K562 (cell line): ENCODE measurements around the gene INO80E. TPM values are rescaled to one million over a fixed set of nuclear protein-coding genes. Genes with fewer than 3 reads are reported as not detected.
A peak's percentile ranks its signal among the peaks of the same experiment; 100 is the strongest.

ENCODE experiments used
- ATF6 ChIP-seq: sonication (generic); formaldehyde crosslinking; IDR thresholded peaks from 2 replicates; pipeline ENCODE4 v1.4.0; 2020; ENCODE audit warnings: mild to moderate bottlenecking, missing genetic modification reagents
- BCOR ChIP-seq: fragments of 450-650 bp; IDR thresholded peaks from 2 replicates; pipeline ENCODE4 v1.6.1; 2016
- CEBPB ChIP-seq: fragments of 450-650 bp; IDR thresholded peaks from 2 replicates; pipeline ENCODE4 v1.6.1; 2016; ENCODE audit warnings: missing genetic modification characterization, missing compliant biosample characterization
- CHD4 ChIP-seq: fragments of 200-600 bp; sonication (generic); IDR thresholded peaks from 3 replicates; pipeline ENCODE4 v1.6.1; 2012; ENCODE audit warnings: low read depth, mild to moderate bottlenecking, mixed read lengths, low read length, inconsistent platforms; ENCODE audit not compliant: insufficient read depth, insufficient replicate concordance, poor library complexity, severe bottlenecking
- CREBBP ChIP-seq: IDR thresholded peaks from one replicate; pipeline ENCODE4 v1.6.1; 2012; ENCODE audit warnings: low read depth, mild to moderate bottlenecking, control low read depth, inconsistent platforms, low read length
- DIDO1 ChIP-seq: fragments of 450-650 bp; IDR thresholded peaks from 2 replicates; pipeline ENCODE4 v1.6.1; 2016; ENCODE audit warnings: low read depth, missing biosample characterization, missing genetic modification characterization
- DLX4 ChIP-seq: fragments of 250-450 bp; sonication (Bioruptor Pico); IDR thresholded peaks from 2 replicates; pipeline ENCODE4 v1.6.1; 2021; ENCODE audit warnings: mild to moderate bottlenecking
- DNMT1 ChIP-seq: fragments of 450-650 bp; IDR thresholded peaks from 2 replicates; pipeline ENCODE4 v1.6.1; 2016; ENCODE audit warnings: antibody characterized with exemption, mild to moderate bottlenecking
- ETV5 ChIP-seq: sonication (generic); formaldehyde crosslinking; IDR thresholded peaks from 2 replicates; pipeline ENCODE4 v1.4.0; 2020; ENCODE audit warnings: low read depth, mild to moderate bottlenecking, missing genetic modification reagents
- FOS ChIP-seq: IDR thresholded peaks from 3 replicates; pipeline ENCODE4 v1.6.1; 2011; ENCODE audit not compliant: insufficient read length; ENCODE audit errors: extremely low read depth
- GATAD2B ChIP-seq: fragments of 450-650 bp; IDR thresholded peaks from 2 replicates; pipeline ENCODE4 v1.6.1; 2017; ENCODE audit warnings: mild to moderate bottlenecking, borderline replicate concordance
- HCFC1 ChIP-seq: IDR thresholded peaks from 2 replicates; pipeline ENCODE4 v1.6.1; 2012; ENCODE audit warnings: low read depth, low read length, improper control_type of control experiment
- HDGF ChIP-seq: fragments of 450-650 bp; IDR thresholded peaks from 2 replicates; pipeline ENCODE4 v1.6.1; 2016
- HLTF ChIP-seq: fragments of 450-650 bp; IDR thresholded peaks from 2 replicates; pipeline ENCODE4 v1.6.1; 2016
- ID3 ChIP-seq, 2 experiments: fragments of 250-450 bp in 1 of 2; fragments of 450-650 bp in 1 of 2; sonication (Bioruptor Pico) in 1 of 2; IDR thresholded peaks; 2 replicates each; pipeline versions ENCODE4 v1.6.1 to v1.8.0; 2016 to 2021; ENCODE audit warnings: mild to moderate bottlenecking in 2 of 2, moderate library complexity in 2 of 2, missing compliant biosample characterization in 1 of 2, missing genetic modification characterization in 1 of 2
- MLLT1 ChIP-seq, 2 experiments: fragments of 450-650 bp; IDR thresholded peaks; 2 replicates each; pipeline ENCODE4 v1.6.1; 2016
- PML ChIP-seq: IDR thresholded peaks from 2 replicates; pipeline ENCODE4 v1.6.1; 2012; ENCODE audit warnings: low read length, inconsistent platforms
- SMARCE1 ChIP-seq: fragments of 450-650 bp; IDR thresholded peaks from 2 replicates; pipeline ENCODE4 v1.7.1; 2016; ENCODE audit warnings: mild to moderate bottlenecking
- STAT5B ChIP-seq: fragments of 250-450 bp; sonication (Bioruptor Pico); IDR thresholded peaks from 2 replicates; pipeline ENCODE4 v1.8.0; 2021; ENCODE audit warnings: mild to moderate bottlenecking, inconsistent platforms
- TAF7 ChIP-seq: fragments of 450-650 bp; IDR thresholded peaks from 2 replicates; pipeline ENCODE4 v1.6.1; 2016; ENCODE audit warnings: missing genetic modification characterization, missing compliant biosample characterization
- TEAD1 ChIP-seq, 2 experiments: fragments of 450-650 bp in 1 of 2; sonication (generic) in 1 of 2; formaldehyde crosslinking; IDR thresholded peaks; 2 replicates each; pipeline versions ENCODE4 v1.4.0 to v1.8.0; 2020 to 2022; ENCODE audit warnings: mild to moderate bottlenecking in 2 of 2, missing genetic modification reagents in 1 of 2
- ZBED1 ChIP-seq: IDR thresholded peaks from 2 replicates; pipeline ENCODE4 v1.6.1; 2014
- ZBTB1 ChIP-seq: sonication (generic); formaldehyde crosslinking; IDR thresholded peaks from 2 replicates; pipeline ENCODE4 v1.8.1; 2023; ENCODE audit warnings: missing genetic modification reagents, low read depth, mild to moderate bottlenecking, borderline replicate concordance
- ZFP30 ChIP-seq: fragments of 250-450 bp; sonication (Bioruptor Pico); IDR thresholded peaks from 2 replicates; pipeline ENCODE4 v1.8.0; 2022; ENCODE audit warnings: moderate library complexity, mild to moderate bottlenecking, inconsistent platforms, borderline replicate concordance
- ZFX ChIP-seq: sonication (generic); formaldehyde crosslinking; IDR thresholded peaks from 2 replicates; pipeline ENCODE4 v1.8.0; 2022; ENCODE audit warnings: mild to moderate bottlenecking, missing genetic modification reagents, moderate library complexity
- ZNF184 ChIP-seq: sonication (generic); formaldehyde crosslinking; IDR thresholded peaks from 2 replicates; pipeline ENCODE4 v1.5.0; 2020; ENCODE audit warnings: missing genetic modification reagents
- ZNF224 ChIP-seq: sonication (generic); formaldehyde crosslinking; IDR thresholded peaks from 2 replicates; pipeline ENCODE4 v1.8.0; 2022; ENCODE audit warnings: mild to moderate bottlenecking, missing genetic modification reagents
- ZNF347 ChIP-seq: fragments of 450-650 bp; formaldehyde crosslinking; IDR thresholded peaks from 2 replicates; pipeline ENCODE4 v1.4.0; 2020; ENCODE audit warnings: low read depth, mild to moderate bottlenecking, moderate library complexity
- polyA plus RNA-seq, 8 experiments: library from polyadenylated mRNA; depleted of rRNA in 4 of 8; stranded (reverse) in 5 of 8; unstranded in 3 of 8; fragments of >200 nt; fragmentation: Nextera tagmentation in 2 of 8; fragmentation: Illumina TruSeq in 1 of 8; extraction: Ambion mirVana in 2 of 8; extraction: Trizol in 1 of 8; gene quantifications; 2 replicates each; pipeline versions ENCODE4 v1.2.1 to v1.2.3, GENCODE V29; 2011 to 2014; ENCODE audit warnings: inconsistent platforms in 1 of 8, missing spikeins in 1 of 8
- total RNA-seq, 7 experiments: library from RNA; depleted of rRNA in 6 of 7; stranded (reverse); fragments of >200 nt in 6 of 7; fragmentation: Illumina TruSeq in 2 of 7; extraction: Trizol in 2 of 7; gene quantifications; 2 replicates each; pipeline versions ENCODE4 v1.2.1 to v1.2.3, GENCODE V29; 2011 to 2021; ENCODE audit warnings: low replicate concordance in 1 of 7

The INO80E gene
- total and polyA plus RNA-seq, 9 of the 15 experiments (the other 6 are each of a cell fraction or from before 2014, with no cell fraction given), result 0.31 to 102 (median 49.3) TPM

GRCh38 chr16:29995324-29995910 is 624 bp upstream of the INO80E start, which contains the start of gene HIRIP3 (continued):
- TF ChIP-seq ATF6 (CRISPR knock-in tag) (peak; percentile 94), ID3 (CRISPR knock-in tag; IDR thresholded peaks at IDR 0.05) (no peak), ID3 (tag; IDR thresholded peaks at IDR 0.05) (0 out of 2 replicates have a peak, but pooled peaks have one; percentile 18), HCFC1 (no peak), FOS (no peak), CEBPB (tag) (no peak), CHD4 (no peak), PML (peak; percentile 69; the same call in 1 of the 2 replicates), TEAD1 (CRISPR knock-in tag; IDR thresholded peaks at IDR 0.05) (peak in 1 of 2 experiments; percentile 91; a peak in 2 of 4 replicates), DIDO1 (no peak; the same call in 1 of the 2 replicates), ZBTB1 (CRISPR knock-in tag) (no peak), HLTF (no peak), MLLT1 (IDR thresholded peaks at IDR 0.05) (no peak), ZNF347 (CRISPR knock-in tag) (no peak), BCOR (no peak), STAT5B (CRISPR knock-in tag) (no peak), ZNF184 (CRISPR knock-in tag) (no peak), ZFX (CRISPR knock-in tag) (no peak), DLX4 (no peak), DNMT1 (no peak), CREBBP (no peak), ZFP30 (no peak), SMARCE1 (no peak), GATAD2B (no peak), ZNF224 (CRISPR knock-in tag) (no peak), HDGF (0 out of 2 replicates have a peak, but pooled peaks have one; percentile 41), ZBED1 (no peak; the same call in 1 of the 2 replicates), TAF7 (tag) (peak; percentile 85), ETV5 (CRISPR knock-in tag) (0 out of 2 replicates have a peak, but pooled peaks have one; percentile 2)
